HepG2 (cell line): Measurements from ENCODE around the gene SEMA3F. TPM values are rescaled to one million over a fixed set of nuclear protein-coding genes. Genes with fewer than 3 reads are reported as not detected.

Experiments
- CBX1 ChIP-seq: IDR thresholded peaks from one replicate; pipeline ENCODE4 v1.6.1; 2016; ENCODE audit warnings: antibody characterized with exemption, low read depth
- CBX5 ChIP-seq: sonication (generic); formaldehyde crosslinking; IDR thresholded peaks from 2 replicates; pipeline ENCODE4 v1.4.0; 2020; ENCODE audit warnings: missing genetic modification reagents, borderline replicate concordance
- CHCHD3 ChIP-seq: sonication (generic); formaldehyde crosslinking; IDR thresholded peaks from 2 replicates; pipeline ENCODE4 v1.8.0; 2022; ENCODE audit warnings: mild to moderate bottlenecking, missing genetic modification reagents, moderate library complexity
- DMAP1 ChIP-seq: IDR thresholded peaks from 2 replicates; pipeline ENCODE4 v1.6.1; 2016
- ELF1 ChIP-seq: sonication (generic); formaldehyde crosslinking; IDR thresholded peaks from 2 replicates; pipeline ENCODE4 v1.4.0; 2020; ENCODE audit warnings: missing genetic modification reagents
- KAT2B ChIP-seq: fragments of 150-350 bp; IDR thresholded peaks from 2 replicates; pipeline ENCODE4 v1.6.1; 2014; ENCODE audit warnings: low read depth, low read length, borderline replicate concordance
- KLF16 ChIP-seq, 2 experiments: sonication (generic) in 1 of 2; formaldehyde crosslinking in 1 of 2; IDR thresholded peaks; 2 replicates each; pipeline versions ENCODE4 v1.6.1 to v1.8.0; 2016 to 2023; ENCODE audit warnings: missing genetic modification reagents in 2 of 2, missing compliant biosample characterization in 1 of 2
- MAF1 ChIP-seq: sonication (generic); formaldehyde crosslinking; IDR thresholded peaks from 2 replicates; pipeline ENCODE4 v1.5.0; 2020; ENCODE audit warnings: missing genetic modification reagents, borderline replicate concordance
- MATR3 ChIP-seq: sonication (generic); formaldehyde crosslinking; IDR thresholded peaks from 2 replicates; pipeline ENCODE4 v1.4.0; 2020; ENCODE audit warnings: missing genetic modification reagents
- MZF1 ChIP-seq: sonication (generic); formaldehyde crosslinking; IDR thresholded peaks from 2 replicates; pipeline ENCODE4 v1.8.1; 2023; ENCODE audit warnings: mild to moderate bottlenecking, missing genetic modification reagents, borderline replicate concordance
- NFE2 ChIP-seq: sonication (generic); formaldehyde crosslinking; IDR thresholded peaks from 2 replicates; pipeline ENCODE4 v1.4.0; 2020; ENCODE audit warnings: missing genetic modification reagents
- NFRKB ChIP-seq: fragments of 450-650 bp; IDR thresholded peaks from 2 replicates; pipeline ENCODE4 v1.6.1; 2017
- SNAPC2 ChIP-seq: sonication (generic); formaldehyde crosslinking; IDR thresholded peaks from 2 replicates; pipeline ENCODE4 v1.8.1; 2022; ENCODE audit warnings: mild to moderate bottlenecking, missing genetic modification reagents
- TEAD2 ChIP-seq: sonication (generic); formaldehyde crosslinking; IDR thresholded peaks from 2 replicates; pipeline ENCODE4 v1.9.0; 2021; ENCODE audit warnings: missing genetic modification reagents
- ZFAT ChIP-seq: sonication (generic); formaldehyde crosslinking; conservative IDR thresholded peaks from 2 replicates; pipeline ENCODE4 v1.8.1; 2023; ENCODE audit warnings: missing genetic modification reagents, inconsistent platforms
- ZNF143 ChIP-seq: sonication (generic); formaldehyde crosslinking; IDR thresholded peaks from 2 replicates; pipeline ENCODE4 v1.4.0; 2020; ENCODE audit warnings: missing genetic modification reagents
- ZNF234 ChIP-seq: sonication (generic); formaldehyde crosslinking; conservative IDR thresholded peaks from 2 replicates; pipeline ENCODE4 v1.5.1; 2020; ENCODE audit warnings: mild to moderate bottlenecking, missing genetic modification reagents
- ZNF3 ChIP-seq: IDR thresholded peaks from 2 replicates; pipeline ENCODE4 v1.7.0; 2017; ENCODE audit warnings: inconsistent platforms
- ZNF672 ChIP-seq: sonication (generic); formaldehyde crosslinking; IDR thresholded peaks from 2 replicates; pipeline ENCODE4 v1.8.1; 2022; ENCODE audit warnings: missing genetic modification reagents
- ZNF782 ChIP-seq: sonication (generic); formaldehyde crosslinking; IDR thresholded peaks from 2 replicates; pipeline ENCODE4 v1.4.0; 2020; ENCODE audit warnings: missing genetic modification reagents, mild to moderate bottlenecking, borderline replicate concordance
- polyA plus RNA-seq, 8 experiments: library from polyadenylated mRNA; depleted of rRNA in 3 of 8; stranded (reverse) in 7 of 8; unstranded in 1 of 8; fragments of >200 nt; fragmentation: Illumina TruSeq in 4 of 8; extraction: Trizol in 4 of 8; gene quantifications; 2 replicates each; pipeline versions ENCODE4 v1.2.1 to v1.2.3, GENCODE V29; 2011 to 2016; ENCODE audit warnings: low read depth in 4 of 8, missing spikeins in 1 of 8, mixed read lengths in 1 of 8; ENCODE audit not compliant: insufficient read depth in 1 of 8
- total RNA-seq, 5 experiments: library from RNA; depleted of rRNA; stranded (reverse); fragments of >200 nt; fragmentation: Illumina TruSeq; extraction: Trizol; gene quantifications; 2 replicates each; pipeline ENCODE4 v1.2.3, GENCODE V29; 2016; ENCODE audit warnings: low read depth in 1 of 5
- TF ChIP-seq, protein P1 (sequence below): sonication (generic); formaldehyde crosslinking; IDR thresholded peaks from 2 replicates; pipeline ENCODE4 v1.4.0; 2020; ENCODE audit warnings: mild to moderate bottlenecking, low read depth, missing genetic modification reagents
- TF ChIP-seq, protein P2 (sequence below): sonication (generic); formaldehyde crosslinking; IDR thresholded peaks from 2 replicates; pipeline ENCODE4 v1.5.0; 2020; ENCODE audit warnings: missing genetic modification reagents
- TF ChIP-seq, protein P3 (sequence below): sonication (generic); formaldehyde crosslinking; IDR thresholded peaks from 2 replicates; pipeline ENCODE4 v1.4.0; 2020; ENCODE audit warnings: missing genetic modification reagents; ENCODE audit errors: not compliant biosample characterization
- TF ChIP-seq, protein P4 (sequence below): sonication (generic); formaldehyde crosslinking; IDR thresholded peaks from 2 replicates; pipeline ENCODE4 v1.4.0; 2020; ENCODE audit warnings: missing genetic modification reagents, mild to moderate bottlenecking, borderline replicate concordance

SEMA3F gene
- total and polyA plus RNA-seq, 2 of the 13 experiments (the other 11 are each of a cell fraction or from before 2014, with no cell fraction given) = 7.6 to 17.2 TPM

DNA sequence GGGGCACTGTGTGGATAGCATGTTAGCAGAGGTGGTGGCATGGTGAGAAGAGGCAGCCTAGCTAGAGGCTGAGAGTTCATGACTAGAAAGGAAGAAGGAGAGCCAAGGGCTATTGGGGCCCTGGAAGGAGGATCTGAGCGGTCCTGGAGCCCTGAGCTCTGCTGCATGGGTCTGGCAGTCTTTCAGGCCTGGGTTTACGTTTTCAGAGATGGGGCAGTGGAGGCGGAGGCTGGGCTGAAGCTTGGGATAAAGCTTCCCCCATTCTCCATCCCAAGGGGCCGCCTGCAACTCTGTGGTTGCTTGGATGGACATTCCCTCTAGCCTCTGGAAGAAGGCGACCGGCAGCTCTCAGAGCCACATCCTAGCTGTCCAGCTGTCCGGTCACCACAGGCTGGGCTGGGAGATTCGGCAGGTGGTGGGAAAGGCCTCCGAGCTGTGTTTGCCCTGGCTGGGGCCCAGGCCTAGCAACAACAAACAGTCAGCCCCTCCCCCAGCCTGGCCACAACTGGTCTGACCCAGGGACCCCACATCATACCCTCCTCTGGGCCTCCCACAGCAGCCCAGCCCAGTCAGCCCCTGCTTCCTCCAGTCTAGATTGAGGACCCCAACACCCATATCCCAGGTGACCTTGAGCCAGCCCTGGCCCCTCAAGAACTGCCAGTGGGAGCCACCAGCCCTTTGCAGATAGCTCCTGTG, 48.1 kb downstream of the SEMA3F start (continued):
- TF ChIP-seq, protein P1, sequence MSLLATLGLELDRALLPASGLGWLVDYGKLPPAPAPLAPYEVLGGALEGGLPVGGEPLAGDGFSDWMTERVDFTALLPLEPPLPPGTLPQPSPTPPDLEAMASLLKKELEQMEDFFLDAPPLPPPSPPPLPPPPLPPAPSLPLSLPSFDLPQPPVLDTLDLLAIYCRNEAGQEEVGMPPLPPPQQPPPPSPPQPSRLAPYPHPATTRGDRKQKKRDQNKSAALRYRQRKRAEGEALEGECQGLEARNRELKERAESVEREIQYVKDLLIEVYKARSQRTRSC (CRISPR knock-in tag) = no peak
- TF ChIP-seq ZNF672 (CRISPR knock-in tag) (no peak), CBX5 (CRISPR knock-in tag) (peak; percentile 74; the same call in 1 of the 2 replicates), TEAD2 (no peak), KAT2B (no peak), ZNF3 (CRISPR knock-in tag) (no peak), ZFAT (CRISPR knock-in tag) (no peak), MAF1 (no peak), NFE2 (CRISPR knock-in tag) (no peak), SNAPC2 (CRISPR knock-in tag) (no peak), MZF1 (CRISPR knock-in tag) (no peak), ELF1 (CRISPR knock-in tag) (0 out of 2 replicates have a peak, but pooled peaks have one; percentile 10), ZNF234 (CRISPR knock-in tag) (no peak), KLF16 (CRISPR knock-in tag; IDR thresholded peaks at IDR 0.05) (0 out of 4 replicates have a peak, but pooled peaks of 1 of the 2 experiments have one; percentile 59), CBX1 (no peak), MATR3 (CRISPR knock-in tag) (no peak), ZNF782 (CRISPR knock-in tag) (no peak), DMAP1 (0 out of 2 replicates have a peak, but pooled peaks have one; percentile 30), CHCHD3 (CRISPR knock-in tag) (no peak), NFRKB (no peak), ZNF143 (CRISPR knock-in tag) (no peak)
- TF ChIP-seq, protein P2, sequence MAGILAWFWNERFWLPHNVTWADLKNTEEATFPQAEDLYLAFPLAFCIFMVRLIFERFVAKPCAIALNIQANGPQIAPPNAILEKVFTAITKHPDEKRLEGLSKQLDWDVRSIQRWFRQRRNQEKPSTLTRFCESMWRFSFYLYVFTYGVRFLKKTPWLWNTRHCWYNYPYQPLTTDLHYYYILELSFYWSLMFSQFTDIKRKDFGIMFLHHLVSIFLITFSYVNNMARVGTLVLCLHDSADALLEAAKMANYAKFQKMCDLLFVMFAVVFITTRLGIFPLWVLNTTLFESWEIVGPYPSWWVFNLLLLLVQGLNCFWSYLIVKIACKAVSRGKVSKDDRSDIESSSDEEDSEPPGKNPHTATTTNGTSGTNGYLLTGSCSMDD (CRISPR knock-in tag) = no peak
- TF ChIP-seq, protein P3, sequence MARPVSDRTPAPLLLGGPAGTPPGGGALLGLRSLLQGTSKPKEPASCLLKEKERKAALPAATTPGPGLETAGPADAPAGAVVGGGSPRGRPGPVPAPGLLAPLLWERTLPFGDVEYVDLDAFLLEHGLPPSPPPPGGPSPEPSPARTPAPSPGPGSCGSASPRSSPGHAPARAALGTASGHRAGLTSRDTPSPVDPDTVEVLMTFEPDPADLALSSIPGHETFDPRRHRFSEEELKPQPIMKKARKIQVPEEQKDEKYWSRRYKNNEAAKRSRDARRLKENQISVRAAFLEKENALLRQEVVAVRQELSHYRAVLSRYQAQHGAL (CRISPR knock-in tag) = no peak
- TF ChIP-seq, protein P4, sequence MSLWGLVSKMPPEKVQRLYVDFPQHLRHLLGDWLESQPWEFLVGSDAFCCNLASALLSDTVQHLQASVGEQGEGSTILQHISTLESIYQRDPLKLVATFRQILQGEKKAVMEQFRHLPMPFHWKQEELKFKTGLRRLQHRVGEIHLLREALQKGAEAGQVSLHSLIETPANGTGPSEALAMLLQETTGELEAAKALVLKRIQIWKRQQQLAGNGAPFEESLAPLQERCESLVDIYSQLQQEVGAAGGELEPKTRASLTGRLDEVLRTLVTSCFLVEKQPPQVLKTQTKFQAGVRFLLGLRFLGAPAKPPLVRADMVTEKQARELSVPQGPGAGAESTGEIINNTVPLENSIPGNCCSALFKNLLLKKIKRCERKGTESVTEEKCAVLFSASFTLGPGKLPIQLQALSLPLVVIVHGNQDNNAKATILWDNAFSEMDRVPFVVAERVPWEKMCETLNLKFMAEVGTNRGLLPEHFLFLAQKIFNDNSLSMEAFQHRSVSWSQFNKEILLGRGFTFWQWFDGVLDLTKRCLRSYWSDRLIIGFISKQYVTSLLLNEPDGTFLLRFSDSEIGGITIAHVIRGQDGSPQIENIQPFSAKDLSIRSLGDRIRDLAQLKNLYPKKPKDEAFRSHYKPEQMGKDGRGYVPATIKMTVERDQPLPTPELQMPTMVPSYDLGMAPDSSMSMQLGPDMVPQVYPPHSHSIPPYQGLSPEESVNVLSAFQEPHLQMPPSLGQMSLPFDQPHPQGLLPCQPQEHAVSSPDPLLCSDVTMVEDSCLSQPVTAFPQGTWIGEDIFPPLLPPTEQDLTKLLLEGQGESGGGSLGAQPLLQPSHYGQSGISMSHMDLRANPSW (CRISPR knock-in tag) = no peak
